Measurements from ENCODE around the gene SMIM35.

GRCh38 chr11:118050208-118050891 lies 36.4 kb downstream of the SMIM35 start:
- TF ChIP-seq POLR2AphosphoS5 (IDR thresholded peaks at IDR 0.05) (no peak), POLR2A (IDR thresholded peaks at IDR 0.05) (no peak)

Data from transverse colon (tissue), 3 donors.